ENCODE results near the gene MSN. TPM values are rescaled to one million over a fixed set of nuclear protein-coding genes. Genes with fewer than 3 reads are reported as not detected.

Gene MSN
- polyA plus RNA-seq, 6 donors from 2014 or later, result 494 to 728 (median 559) TPM

Other genes starting within 250 kb of the MSN start
- 10 to 100 TPM; 22.3 to 51.9 (median 45.2) TPM for gene LAS1L, start 132.9 kb upstream of the MSN start, polyA plus RNA-seq (ENCODE audit: low read depth in 6 of 6)